Occipital lobe (tissue), 2 donors: ENCODE data around the gene FKBP8. TPM values are rescaled to one million over a fixed set of nuclear protein-coding genes. Genes with fewer than 3 reads are reported as not detected.
"Not testable (repeated sequence)": the region's sequence is repeated elsewhere in the genome, so short reads cannot be mapped to it uniquely, and the experiment has no call there.

Experiments
- DNase-seq: peaks from one replicate; lab custom pipeline; 2025; lab: John Stamatoyannopoulos, UW
- total RNA-seq: library from RNA; depleted of rRNA; stranded (reverse); fragments of >200 nt; gene quantifications from one replicate; pipeline ENCODE4 v1.2.3, GENCODE V29; 2014

Gene FKBP8
- total RNA-seq, 1 donor from 2014 or later: 118 TPM

DNA sequence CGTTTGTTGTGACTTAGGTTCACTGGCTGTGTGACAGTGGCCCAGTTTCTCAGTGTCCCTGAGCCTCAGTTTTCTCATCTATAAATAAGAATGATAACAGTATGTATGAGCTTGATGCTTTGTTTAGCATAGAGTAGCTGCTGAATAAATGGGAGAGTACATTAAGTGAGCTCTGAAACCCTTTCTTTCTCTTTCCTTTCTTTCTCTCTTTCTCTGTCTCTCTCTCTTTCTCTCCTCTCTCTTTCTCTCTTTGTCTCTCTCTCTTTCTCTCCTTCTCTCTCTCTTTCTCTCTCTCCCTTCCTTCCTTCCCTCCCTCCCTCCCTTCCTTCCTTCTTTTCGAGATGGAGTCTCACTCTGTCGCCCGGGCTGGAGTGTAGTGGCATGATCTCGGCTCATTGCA is 16.3 kb upstream of the FKBP8 start:
- DNase-seq: no peak

DNA sequence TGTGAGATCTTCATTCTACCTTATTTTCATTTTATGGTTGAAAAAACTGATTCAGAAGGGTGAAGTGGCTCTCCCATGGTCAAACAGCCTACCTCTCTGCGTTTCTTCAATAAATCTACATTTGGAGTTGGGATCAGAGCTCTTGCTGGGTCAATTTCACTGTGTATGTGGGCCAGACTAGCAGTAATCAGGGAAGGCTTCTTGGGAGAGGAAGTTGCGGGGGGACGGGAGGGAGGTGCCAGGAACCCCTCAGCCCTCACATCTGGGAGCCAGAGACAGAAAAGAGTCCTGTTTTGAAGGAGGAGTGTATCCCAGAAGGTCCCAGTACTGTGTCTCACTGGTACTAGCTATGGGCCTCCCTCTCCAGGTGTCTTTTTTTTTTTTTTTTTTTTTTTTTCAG is 15.2 kb upstream of the FKBP8 start:
- no peak for DNase-seq

DNA sequence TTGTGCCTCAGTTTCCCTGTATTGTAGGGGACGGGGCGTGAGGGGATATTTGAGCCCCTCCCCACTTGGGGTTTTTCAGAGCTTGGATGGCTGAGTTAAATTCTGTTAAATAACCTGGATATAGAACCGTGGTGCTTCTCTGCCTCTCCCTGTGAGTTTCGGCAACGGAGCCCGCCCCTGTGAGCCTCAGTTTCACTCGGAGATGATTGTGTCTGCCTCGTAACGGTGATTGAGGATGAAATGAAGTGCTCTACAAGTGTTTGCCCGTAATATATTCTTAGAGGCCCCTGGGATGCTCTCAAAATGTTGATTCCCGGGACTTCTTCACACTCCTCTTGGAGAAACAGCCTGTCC is 14.8 kb upstream of the FKBP8 start:
- DNase-seq: no peak

DNA sequence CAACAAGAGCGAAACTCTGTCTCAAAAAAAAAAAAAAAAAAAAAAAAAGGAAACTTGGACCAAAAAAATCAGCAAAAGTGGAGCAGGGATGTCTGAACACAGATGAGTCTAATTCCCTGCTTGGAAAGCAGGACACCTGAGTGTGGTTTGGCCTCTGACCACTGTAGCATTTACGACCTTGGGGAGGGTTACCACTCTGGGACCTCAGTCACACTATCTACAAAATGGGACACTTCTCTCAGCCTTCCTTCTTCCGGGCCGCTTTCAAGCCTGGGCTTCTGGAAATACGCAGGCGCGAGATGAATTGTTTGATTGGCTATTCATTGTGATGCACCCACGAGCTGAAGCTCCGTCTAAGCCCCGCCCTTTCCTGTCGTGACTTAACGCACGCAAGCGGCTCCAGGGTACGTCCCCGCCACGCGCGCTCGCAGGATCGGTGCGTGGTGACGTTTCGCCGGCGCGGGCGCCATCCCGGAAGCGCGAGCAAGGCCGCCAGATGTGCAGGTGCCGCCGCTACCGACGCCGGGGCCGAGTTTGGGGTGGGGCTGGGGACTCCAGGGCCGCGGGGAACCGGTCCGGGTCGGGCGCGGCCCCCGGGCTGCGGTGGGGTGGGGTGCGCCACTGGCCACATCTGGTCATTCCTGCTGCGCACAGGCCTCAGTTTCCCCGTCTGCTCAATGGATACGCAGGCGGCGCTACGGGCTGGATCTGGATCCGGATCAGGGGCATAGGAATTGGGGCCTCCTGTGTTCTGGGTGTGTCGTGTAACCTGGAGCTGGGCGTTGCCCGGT is 14.2 kb upstream of the FKBP8 start, which contains the start of gene KXD1:
Gene KXD1, plus strand, starts transcription at position 460 of the 791 bp plus-strand sequence. CDS start 4,187 bp downstream, outside the sequence.
- DNase-seq: peak; percentile 95

DNA sequence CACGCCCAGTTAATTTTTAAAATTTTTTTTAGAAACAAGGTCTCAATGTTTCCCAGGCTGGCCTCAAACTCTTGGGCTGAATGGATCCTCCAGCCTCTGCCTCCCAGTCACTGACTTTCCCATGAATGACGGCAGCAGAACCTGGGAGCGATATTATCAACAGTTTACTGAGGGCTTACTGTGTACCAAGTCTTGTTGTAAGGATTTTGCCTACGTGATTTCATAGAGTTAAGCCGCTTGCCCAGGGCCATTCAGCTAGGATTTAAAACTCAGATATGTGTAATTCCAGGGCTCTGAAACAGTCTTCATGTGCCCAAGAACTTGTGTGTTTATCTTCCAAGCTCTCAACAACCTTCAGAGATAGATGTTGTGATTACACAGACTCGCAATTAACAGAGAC is 8.3 kb upstream of the FKBP8 start:
- no peak for DNase-seq

DNA sequence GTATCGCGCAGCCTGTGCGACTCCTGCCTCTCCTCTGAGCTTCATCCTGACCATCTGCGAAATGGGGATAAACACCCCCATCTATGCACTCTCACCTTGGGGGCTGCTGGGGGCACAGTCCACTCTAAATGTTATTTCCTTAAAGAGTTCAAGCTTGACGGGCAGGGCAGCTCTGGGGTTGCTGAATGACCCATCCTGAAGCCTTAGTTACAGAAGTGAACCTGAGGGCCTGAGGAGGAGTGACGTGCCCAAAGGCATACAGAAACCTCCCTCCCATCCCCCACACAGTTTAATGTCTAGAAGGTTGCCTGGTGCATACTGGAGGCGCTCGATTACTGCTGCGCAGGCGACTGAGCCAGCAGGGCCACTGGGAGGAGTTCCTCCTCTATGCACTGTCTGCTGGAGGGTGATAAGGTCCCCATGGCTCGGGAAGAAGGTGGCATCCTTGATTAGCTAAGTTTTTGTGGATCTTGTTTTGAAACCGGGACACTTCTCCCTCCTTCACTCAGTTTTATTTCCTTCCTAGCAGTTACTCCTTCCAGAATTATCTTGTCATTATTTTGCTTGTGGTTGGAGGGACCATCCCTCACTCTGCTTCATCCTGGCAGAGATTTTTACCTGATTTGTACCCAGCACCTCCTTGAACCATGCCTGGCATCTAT is 572 bp upstream of the FKBP8 start:
- peak; percentile 47 for DNase-seq

DNA sequence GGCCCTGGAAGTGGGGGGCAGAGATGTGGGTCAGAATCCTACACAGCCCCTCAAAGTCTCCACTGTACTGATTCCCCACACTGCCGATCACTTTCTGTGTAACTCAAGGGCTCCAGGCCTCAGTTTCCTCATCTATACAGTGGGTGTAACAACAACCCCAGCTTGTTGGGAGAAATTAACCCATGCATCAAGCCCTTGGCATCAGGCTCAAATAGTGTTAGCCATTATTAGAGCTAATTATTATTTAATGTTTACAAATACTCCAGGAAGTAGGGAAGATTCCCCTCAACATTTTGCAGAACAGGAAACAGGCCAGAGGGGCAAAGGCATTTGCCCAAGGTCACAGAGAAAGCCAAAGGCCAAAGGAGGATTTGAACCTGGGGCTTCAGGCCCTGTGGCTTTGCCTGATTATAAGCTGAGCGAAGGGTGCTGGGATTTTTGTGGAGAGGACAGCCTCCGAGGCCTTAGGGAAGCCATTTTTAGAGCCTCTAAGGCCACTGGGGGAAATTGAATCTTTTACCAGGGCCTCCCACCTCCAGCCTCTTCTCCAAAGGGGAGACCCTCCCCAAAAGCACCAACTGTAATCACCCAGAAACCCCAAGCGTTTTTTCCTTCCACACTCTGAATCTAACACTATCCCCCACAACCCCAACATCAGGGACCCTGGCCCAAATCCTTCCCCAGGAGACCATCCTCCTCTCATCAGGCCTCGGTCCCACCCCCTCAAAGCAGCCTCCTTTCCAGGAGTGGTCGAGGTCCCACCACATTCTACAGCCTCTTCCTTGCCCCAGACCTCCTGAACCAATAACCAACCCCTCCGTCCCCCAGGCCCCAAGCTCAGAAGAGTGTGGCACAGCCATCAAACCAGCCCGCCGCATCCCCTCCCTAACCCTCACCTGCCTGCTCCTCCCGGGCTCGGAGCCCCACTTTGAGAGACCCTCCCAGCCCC is 1.1 kb downstream of the FKBP8 start:
- no peak for DNase-seq

DNA sequence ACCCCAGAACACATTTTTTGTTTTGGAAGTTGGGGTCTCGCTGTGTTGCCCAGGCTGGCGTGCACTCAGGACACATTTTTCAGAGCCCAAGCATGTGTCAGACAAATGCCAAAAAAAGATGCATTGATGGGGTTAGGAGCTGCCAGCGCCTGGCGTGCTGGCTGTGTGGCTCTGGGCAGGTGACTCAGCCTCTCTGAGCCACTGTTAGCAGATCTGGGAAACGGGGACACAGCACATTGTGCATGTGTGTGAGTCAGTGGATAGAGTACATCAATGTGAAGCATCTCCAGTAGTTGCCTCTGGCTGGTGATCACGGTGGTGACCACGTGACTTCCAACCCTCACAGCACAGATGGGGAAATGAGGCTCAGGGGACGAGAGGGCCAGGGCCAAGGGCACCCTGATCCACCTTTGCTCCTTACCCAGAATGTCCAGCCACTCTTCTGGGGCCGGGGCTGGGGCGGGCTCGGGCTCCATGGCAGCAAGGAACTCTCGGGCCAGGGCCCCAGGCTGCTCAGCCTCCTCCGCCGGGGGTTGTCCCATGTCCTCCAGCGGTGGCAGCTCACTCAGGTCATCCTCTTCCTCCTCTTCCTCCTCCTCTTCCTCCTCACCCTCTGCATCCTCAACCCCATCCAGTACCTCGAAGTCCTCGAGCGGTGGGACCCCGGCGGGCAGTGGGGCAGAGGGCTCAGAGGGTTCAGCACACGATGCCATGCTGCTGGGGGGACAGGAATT is 1.9 kb downstream of the FKBP8 start:
- DNase-seq: peak; percentile 17

DNA sequence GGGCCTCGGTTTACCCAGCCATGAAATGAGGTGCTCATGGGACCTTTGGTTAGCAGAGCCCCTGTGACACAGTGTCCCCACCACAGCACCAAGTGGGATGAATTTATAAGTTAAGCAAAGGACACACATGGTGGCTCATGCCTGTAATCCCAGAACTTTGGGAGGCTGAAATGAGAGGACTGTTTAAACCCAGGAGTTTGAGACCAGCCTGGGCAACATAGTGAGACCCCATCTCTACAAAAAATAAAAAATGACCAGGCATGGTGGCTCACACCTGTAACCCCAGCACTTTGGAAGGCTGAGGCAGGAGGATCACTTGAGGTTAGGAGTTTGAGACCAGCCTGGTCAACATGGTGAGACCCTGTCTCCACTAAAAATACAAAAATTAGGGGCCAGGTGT is 3.2 kb downstream of the FKBP8 start:
- DNase-seq: not testable (repeated sequence)

DNA sequence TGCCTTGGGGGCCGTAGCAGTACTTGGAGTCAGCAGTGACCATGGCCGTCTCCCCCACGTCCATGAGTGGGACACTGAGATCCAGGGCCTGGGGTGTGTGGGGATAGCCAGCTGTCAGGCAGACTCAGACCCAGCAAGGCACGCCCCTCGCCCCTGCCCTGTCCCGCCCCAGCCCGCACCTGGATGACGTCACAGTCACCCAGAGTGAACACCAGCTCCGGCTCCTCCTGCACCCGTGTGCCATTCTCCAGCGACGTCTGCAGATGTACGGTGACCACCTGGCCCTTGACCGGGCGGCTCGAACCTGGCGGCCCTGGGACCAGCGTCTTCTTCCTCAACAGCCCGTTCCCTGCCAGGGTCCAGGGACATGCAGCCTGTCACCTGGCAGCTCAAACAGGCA is 4.0 kb downstream of the FKBP8 start:
- no peak for DNase-seq

DNA sequence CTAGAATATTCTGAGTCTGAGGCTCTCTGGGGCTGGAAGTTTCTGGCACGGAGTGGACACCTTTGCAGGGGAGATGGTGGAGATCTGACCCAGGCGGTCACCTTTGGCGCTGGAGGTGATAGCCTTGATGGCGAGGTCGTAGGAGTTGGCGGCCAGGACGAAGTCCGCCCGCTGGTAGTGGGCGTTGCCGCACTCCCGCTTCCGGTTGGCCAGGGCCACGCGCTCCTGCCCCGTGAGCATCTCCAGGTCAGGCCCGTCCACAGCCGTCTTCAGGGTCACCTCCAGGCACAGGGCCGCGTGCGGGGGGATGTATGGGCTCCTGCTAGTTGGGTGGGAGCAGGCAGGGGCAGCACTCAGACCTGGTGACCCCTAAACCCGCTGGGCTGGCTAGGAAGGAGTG is 5.3 kb downstream of the FKBP8 start:
- DNase-seq: no peak

DNA sequence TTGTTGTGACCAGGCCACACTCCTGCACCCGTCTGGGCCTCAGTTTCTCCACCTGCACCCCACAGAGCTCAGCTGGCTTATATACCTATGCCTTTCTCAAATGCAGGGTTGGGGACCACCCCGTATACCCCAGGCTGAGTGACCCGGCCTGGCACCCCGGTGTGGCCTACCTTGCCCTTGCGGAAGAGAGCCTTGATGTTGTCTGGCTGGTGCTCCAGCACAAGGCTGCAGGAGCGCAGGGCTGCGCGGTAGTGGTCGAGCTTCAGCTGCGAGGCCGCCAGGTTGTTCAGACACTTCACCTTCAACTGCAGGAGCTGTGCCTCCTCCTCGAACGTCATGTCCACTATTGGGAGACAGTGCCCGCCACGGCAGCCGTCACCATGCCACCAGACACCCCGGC is 5.9 kb downstream of the FKBP8 start:
- DNase-seq: no peak

DNA sequence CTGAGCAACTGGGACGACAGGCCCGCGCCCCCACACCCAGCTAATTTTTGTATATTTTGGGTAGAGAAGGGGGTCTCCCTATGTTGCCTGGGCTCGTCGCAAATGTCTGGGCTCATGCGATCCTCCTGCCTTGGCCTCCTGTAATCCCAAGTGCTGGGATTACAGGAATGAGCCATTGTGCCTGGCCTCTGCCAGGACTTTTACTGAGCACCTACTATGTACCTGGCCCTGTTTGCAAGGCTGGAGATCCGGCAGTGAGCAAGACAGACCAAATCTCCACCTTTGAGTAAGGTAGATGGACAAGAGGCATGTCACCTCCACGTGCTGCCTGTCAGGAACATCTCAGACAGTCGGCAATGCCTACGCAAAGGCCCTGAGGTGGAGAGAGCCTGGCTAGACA is 6.9 kb downstream of the FKBP8 start:
- DNase-seq: no peak

DNA sequence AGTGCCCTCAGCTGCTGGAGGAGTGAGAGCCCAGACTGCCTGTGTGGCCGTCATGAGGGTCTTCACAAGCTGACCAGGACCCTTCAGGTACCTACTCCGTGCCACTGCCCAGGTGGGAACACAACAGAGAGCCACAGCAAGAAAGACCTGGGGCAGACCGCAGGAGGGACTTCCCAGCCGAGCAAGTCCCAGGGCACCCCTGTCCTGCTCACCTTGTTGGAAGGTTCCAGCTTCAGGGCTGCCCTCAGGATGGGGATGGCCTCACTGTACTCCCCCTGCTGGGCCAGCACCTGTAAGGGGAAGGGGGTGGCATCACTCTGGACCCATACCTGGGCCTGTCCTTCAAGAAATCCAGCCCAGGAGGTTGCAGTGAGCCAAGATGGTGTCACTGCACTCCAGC is 10.3 kb downstream of the FKBP8 start:
- DNase-seq: no peak

DNA sequence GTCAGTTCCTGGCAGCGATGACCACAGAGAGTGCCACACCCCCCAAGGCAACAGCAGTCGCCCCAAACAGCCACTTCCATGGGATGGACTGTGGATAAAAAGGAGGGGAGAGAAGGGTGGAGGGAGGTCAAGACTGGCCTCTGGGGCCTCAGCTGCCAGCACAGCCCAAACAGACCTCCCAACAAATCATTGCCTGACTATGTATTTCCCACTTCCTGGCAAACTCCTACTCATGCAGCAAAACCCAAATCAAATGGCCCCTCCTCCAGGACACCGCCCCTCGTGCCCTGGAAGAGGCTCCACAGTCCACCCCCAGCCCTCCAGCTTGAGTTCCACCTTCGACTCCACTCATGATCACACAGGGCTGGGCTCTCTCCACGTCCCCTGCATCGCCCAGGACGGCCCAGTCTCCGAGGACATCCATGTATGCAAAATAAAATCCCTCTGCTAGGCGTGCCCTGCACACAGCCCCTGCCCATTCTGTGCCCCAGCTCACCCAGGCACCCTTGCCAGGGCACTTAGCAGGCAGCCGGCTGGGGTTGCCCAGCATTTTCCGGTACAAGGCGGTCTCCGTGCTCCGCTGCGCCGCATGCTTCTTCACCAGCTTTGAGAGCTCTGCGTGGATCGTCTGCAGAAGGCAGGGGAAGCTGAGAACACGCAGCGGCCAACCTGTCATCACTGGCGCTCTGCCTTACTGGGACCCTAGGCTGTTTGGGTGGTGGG is 11.0 kb downstream of the FKBP8 start:
- no peak for DNase-seq

DNA sequence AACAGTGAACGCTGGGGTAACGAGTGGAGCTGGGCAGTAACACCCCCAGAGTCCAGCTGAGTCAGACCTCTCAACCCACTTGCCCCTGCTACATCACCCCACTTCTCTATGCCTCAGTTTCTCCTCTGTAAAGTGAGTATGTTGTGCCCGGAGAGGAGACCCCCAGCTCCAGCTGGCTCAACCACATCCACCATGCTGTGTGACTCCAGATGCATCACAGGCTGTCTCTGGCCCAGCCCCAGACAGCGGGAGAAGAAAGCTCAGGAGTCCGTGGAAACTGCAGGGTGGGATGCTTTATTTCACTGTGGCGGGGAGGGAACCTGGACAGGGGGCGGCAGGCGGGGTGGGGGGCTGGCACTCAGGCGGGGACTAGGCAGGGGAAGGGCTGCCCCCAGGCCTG is 11.9 kb downstream of the FKBP8 start:
- DNase-seq: no peak

DNA sequence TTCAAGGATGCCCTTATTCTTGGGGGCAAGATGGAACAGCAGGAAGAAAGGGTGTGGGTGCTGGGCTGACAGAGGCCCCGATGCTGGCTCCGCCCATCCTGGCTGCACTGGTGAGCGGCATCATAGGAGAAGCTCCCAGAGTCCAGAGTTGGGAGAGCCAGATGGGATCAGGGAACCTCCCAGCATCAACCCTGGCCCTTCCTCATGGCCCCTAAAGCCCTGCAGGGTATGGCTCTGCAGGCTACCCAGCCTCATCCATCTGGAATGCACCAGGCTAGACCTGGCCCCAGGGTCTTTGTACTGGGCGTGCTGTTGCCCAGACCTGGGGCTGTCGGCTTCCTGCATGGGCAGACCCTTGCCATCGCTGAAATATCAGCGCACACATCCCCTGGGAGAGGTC is 13.6 kb downstream of the FKBP8 start:
- no peak for DNase-seq

DNA sequence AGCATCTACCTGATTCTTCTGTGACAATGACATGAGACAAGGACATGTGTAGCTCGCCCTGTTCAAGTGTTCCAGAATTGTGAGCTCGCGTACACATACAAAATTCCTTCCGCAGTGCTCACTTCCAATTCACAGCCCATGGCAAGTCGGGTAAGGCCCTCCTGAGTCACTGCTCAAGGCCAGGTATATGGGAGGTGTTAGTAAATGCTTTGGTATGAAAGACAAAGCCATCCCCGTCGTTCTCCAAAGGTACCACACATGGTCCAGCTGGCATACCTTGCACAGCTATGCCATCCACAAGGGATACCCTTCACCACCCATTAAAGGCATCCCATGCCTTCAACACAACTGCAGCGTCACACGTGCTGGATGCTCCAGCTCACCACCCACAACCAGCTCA is 17.1 kb downstream of the FKBP8 start:
- no peak for DNase-seq

DNA sequence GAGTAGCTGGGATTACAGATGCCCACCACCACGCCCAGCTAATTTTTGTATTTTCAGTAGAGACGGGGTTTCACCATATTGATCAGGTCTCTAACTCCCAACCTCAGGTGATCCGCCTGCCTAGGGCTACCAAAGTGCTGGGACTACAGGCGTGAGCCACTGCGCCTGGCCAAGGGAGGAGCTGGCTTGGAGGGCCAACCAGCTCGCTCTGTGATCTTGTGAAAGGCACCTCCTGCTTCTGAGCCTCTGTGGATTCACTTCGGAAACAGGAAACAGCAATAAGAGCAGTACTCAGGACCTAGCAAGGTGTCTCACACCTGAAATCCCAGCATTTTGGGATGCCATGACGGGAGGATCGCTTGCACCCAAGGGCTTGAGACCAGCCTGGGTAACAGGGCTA is 19.5 kb downstream of the FKBP8 start:
- DNase-seq: no peak

DNA sequence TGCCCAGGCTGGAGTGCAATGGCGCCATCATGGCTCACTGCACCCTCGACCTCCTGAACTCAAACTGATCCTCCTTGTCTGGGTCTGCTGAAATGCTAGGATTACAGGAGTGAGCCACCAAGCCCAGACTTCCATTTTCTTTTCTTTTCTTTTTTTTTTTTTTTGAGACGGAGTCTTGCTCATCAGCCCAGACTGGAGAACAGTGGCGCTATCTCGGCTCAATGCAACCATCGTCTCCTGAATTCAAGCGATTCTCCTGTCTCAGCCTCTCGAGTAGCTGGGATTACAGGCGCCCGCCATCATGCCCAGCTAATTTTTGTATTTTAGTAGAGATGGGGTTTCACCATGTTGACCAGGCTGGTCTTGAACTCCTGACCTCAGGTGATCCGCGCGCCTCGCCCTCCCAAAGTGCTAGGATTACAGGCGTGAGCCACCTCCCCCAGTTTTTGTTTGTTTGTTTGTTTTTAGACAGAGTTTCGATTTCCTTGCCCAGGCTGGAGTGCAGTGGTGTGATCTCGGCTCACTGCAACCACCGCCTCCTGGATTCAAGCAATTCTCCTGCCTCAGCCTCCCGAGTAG is 20.4 kb downstream of the FKBP8 start:
- DNase-seq: not testable (repeated sequence)
